Measurements from ENCODE around the gene PI4KA.
A peak's percentile ranks its signal among the peaks of the same experiment; 100 is the strongest.

The PI4KA gene

GRCh38 chr22:20865875-20866445 lies 7.3 kb upstream of the PI4KA start:
- TF ChIP-seq SPI1 (IDR thresholded peaks at IDR 0.05; ENCODE audit: borderline replicate concordance, low read depth) (no peak), POLR2AphosphoS5 (IDR thresholded peaks at IDR 0.05; ENCODE audit: low read depth) (no peak), REST (IDR thresholded peaks at IDR 0.05; ENCODE audit: insufficient replicate concordance, low read depth) (no peak), GABPA (IDR thresholded peaks at IDR 0.05; ENCODE audit: low read depth) (no peak), CTCF (IDR thresholded peaks at IDR 0.05; ENCODE audit: insufficient read depth, low read length) (no peak)
- DNase-seq (ENCODE audit: low read depth in 1 of 2, low spot score in 1 of 2) = no peak
- no peak overlapping the region for H3K4me3 ChIP-seq (replicated peaks; ENCODE audit: insufficient read depth, low read length)
- no peaks in the 10 kb centered on the region for H3K27me3 ChIP-seq (ENCODE audit: insufficient read depth, poor library complexity, severe bottlenecking)
- H3K27ac ChIP-seq (replicated peaks) = no peak overlapping the region

- TF ChIP-seq GABPA (IDR thresholded peaks at IDR 0.05; ENCODE audit: low read depth) (no peak), REST (IDR thresholded peaks at IDR 0.05; ENCODE audit: insufficient replicate concordance, low read depth) (no peak), POLR2AphosphoS5 (IDR thresholded peaks at IDR 0.05; ENCODE audit: low read depth) (no peak), SPI1 (IDR thresholded peaks at IDR 0.05; ENCODE audit: borderline replicate concordance, low read depth) (no peak), CTCF (IDR thresholded peaks at IDR 0.05; ENCODE audit: insufficient read depth, low read length) (no peak)
- no peak for DNase-seq (ENCODE audit: low read depth in 1 of 2, low spot score in 1 of 2)
- Histone ChIP-seq H3K4me3 (replicated peaks; ENCODE audit: insufficient read depth, low read length) (no peak overlapping the region), H3K27ac (replicated peaks) (no peak overlapping the region), H3K27me3 (ENCODE audit: insufficient read depth, poor library complexity, severe bottlenecking) (no peaks in the 10 kb centered on the region)
These were observed 6.7 kb upstream of the PI4KA start for GRCh38 chr22:20865331-20865730.

- Histone ChIP-seq H3K4me3 (replicated peaks; ENCODE audit: insufficient read depth, low read length) (no peak overlapping the region), H3K27ac (replicated peaks) (no peak overlapping the region), H3K27me3 (ENCODE audit: insufficient read depth, poor library complexity, severe bottlenecking) (no peaks in the 10 kb centered on the region)
- TF ChIP-seq REST (IDR thresholded peaks at IDR 0.05; ENCODE audit: insufficient replicate concordance, low read depth) = no peak
- TF ChIP-seq SPI1 (IDR thresholded peaks at IDR 0.05; ENCODE audit: borderline replicate concordance, low read depth) = no peak
- peak; percentile 18 to 64 for DNase-seq (ENCODE audit: low read depth in 1 of 2, low spot score in 1 of 2)
These were observed 5.7 kb upstream of the PI4KA start for GRCh38 chr22:20864186-20864908.

All from HL-60 (cell line).